HepG2 (cell line): ENCODE measurements around the gene CLEC16A. TPM values are rescaled to one million over a fixed set of nuclear protein-coding genes. Genes with fewer than 3 reads are reported as not detected.
A peak's percentile ranks its signal among the peaks of the same experiment; 100 is the strongest.

Source experiments
- ATAC-seq: fragments of 200-7000 bp; cut with Tn5 transposase; 3 replicates; pipeline ENCODE4 v1.9.1; 2020; ENCODE audit warnings: mild to moderate bottlenecking, moderate library complexity
- BruUV-seq: library from RNA; stranded (reverse); fragments of 400-500 nt; replicated peaks from 2 replicates; lab custom pipeline; 2021; lab: Mats Ljungman, UMichigan
- CTCF ChIA-PET: fragments of 300-600 bp; formaldehyde crosslinking; extraction: SDS; loops from one replicate; lab custom pipeline; 2021; ENCODE audit warnings: low total read pairs, inconsistent platforms, low intra/inter-chr PET ratio; lab: Yijun Ruan, JAX
- POLR2A ChIA-PET: fragments of 350-600 bp; sonication (Branson Sonifier 250); formaldehyde crosslinking; loops from one replicate; lab custom pipeline; 2020; ENCODE audit warnings: antibody characterized with exemption, inconsistent platforms; lab: Yijun Ruan, JAX
- DNase-seq: peaks from one replicate; pipeline ENCODE4 v3.0.0-alpha.2; 2015; ENCODE audit warnings: low spot score
- FAIRE-seq: peaks from 3 replicates; lab custom pipeline; 2011; peaks lifted over from hg19 to GRCh38; lab: Jason Lieb, UNC
- H2AFZ ChIP-seq: one replicate; pipeline ENCODE4 v1.6.1; 2011; ENCODE audit warnings: low read length, inconsistent platforms
- H3K27ac ChIP-seq: fragments of 300-600 bp; 3 replicates; pipeline ENCODE4 v1.8.0; 2011; ENCODE audit warnings: mixed run types, mild to moderate bottlenecking, mixed read lengths, low read length, inconsistent platforms; ENCODE audit not compliant: insufficient read depth; ENCODE audit errors: extremely low read length
- H3K27me3 ChIP-seq, 2 experiments: fragments of 200-600 bp in 1 of 2; 2 replicates in 1 of 2; 3 replicates in 1 of 2; pipeline versions ENCODE4 v1.6.0 to v1.8.0; 2011; ENCODE audit warnings: low read length in 2 of 2, mild to moderate bottlenecking in 2 of 2, moderate library complexity in 2 of 2, inconsistent platforms in 1 of 2; ENCODE audit not compliant: insufficient read depth in 2 of 2, control insufficient read depth in 1 of 2
- H3K36me3 ChIP-seq, 2 experiments: fragments of 200-600 bp in 1 of 2; replicated peaks in 1 of 2; 2 replicates in 1 of 2; 3 replicates in 1 of 2; pipeline versions ENCODE4 v1.5.1 to v1.8.0; 2011; ENCODE audit warnings: low read length in 2 of 2, inconsistent platforms in 1 of 2; ENCODE audit not compliant: insufficient read depth in 2 of 2, control insufficient read depth in 1 of 2
- H3K4me1 ChIP-seq: 2 replicates; pipeline ENCODE4 v1.5.1; 2012; ENCODE audit warnings: low read length, inconsistent platforms; ENCODE audit not compliant: insufficient read depth
- H3K4me2 ChIP-seq: 2 replicates; pipeline ENCODE4 v1.6.0; 2011; ENCODE audit warnings: low read depth, low read length, inconsistent platforms
- H3K4me3 ChIP-seq, 3 experiments: fragments of 200-600 bp in 1 of 3; sonication (generic), shearing (Covaris generic) in 1 of 3; replicated peaks in 1 of 3; 2 replicates each; pipeline ENCODE4 v1.5.1; 2011 to 2016; ENCODE audit warnings: low read length in 3 of 3, inconsistent platforms in 2 of 3, low read depth in 2 of 3, mild to moderate bottlenecking in 2 of 3, control low read depth in 1 of 3, mixed read lengths in 1 of 3; ENCODE audit not compliant: insufficient read depth in 1 of 3
- H3K79me2 ChIP-seq: one replicate; pipeline ENCODE4 v1.6.1; 2011; ENCODE audit warnings: low read length, inconsistent platforms; ENCODE audit not compliant: insufficient read depth
- H3K9ac ChIP-seq: 2 replicates; pipeline ENCODE4 v1.6.0; 2011; ENCODE audit warnings: mild to moderate bottlenecking, low read depth, low read length, inconsistent platforms; ENCODE audit not compliant: insufficient read depth
- H3K9me3 ChIP-seq: 2 replicates; pipeline ENCODE4 v1.5.1; 2012; ENCODE audit warnings: mild to moderate bottlenecking, low read length
- H4K20me1 ChIP-seq: 2 replicates; pipeline ENCODE4 v1.6.0; 2011; ENCODE audit warnings: inconsistent platforms, mild to moderate bottlenecking, low read length, moderate library complexity; ENCODE audit not compliant: insufficient read depth
- KAT8 ChIP-seq: IDR thresholded peaks from 2 replicates; pipeline ENCODE4 v1.6.1; 2016; ENCODE audit warnings: missing genetic modification reagents, missing compliant biosample characterization
- MXD3 ChIP-seq: IDR thresholded peaks from 2 replicates; pipeline ENCODE4 v1.6.1; 2016; ENCODE audit warnings: mild to moderate bottlenecking, missing biosample characterization, missing genetic modification reagents
- NFATC3 ChIP-seq: sonication (generic); formaldehyde crosslinking; IDR thresholded peaks from 2 replicates; pipeline ENCODE4 v1.5.1; 2020; ENCODE audit warnings: mild to moderate bottlenecking, missing genetic modification reagents
- NFKBIZ ChIP-seq: IDR thresholded peaks from 2 replicates; pipeline ENCODE4 v1.6.1; 2018; ENCODE audit warnings: missing genetic modification reagents, missing compliant biosample characterization
- RXRA ChIP-seq: sonication (generic); formaldehyde crosslinking; IDR thresholded peaks from 2 replicates; pipeline ENCODE4 v1.5.1; 2020; ENCODE audit warnings: missing genetic modification reagents
- ZNF256 ChIP-seq: sonication (generic); formaldehyde crosslinking; conservative IDR thresholded peaks from 2 replicates; pipeline ENCODE4 v1.4.0; 2020; ENCODE audit warnings: missing genetic modification reagents
- ZNF263 ChIP-seq: sonication (generic); formaldehyde crosslinking; IDR thresholded peaks from 2 replicates; pipeline ENCODE4 v1.4.0; 2020; ENCODE audit warnings: missing genetic modification reagents
- ZNF574 ChIP-seq: sonication (generic); formaldehyde crosslinking; IDR thresholded peaks from 2 replicates; pipeline ENCODE4 v1.4.0; 2020; ENCODE audit warnings: missing genetic modification reagents
- ZNF609 ChIP-seq: sonication (generic); formaldehyde crosslinking; IDR thresholded peaks from 2 replicates; pipeline ENCODE4 v1.4.0; 2020; ENCODE audit warnings: mild to moderate bottlenecking, missing genetic modification reagents, borderline replicate concordance
- ZNF704 ChIP-seq: sonication (generic); formaldehyde crosslinking; IDR thresholded peaks from 2 replicates; pipeline ENCODE4 v1.8.1; 2023; ENCODE audit warnings: mild to moderate bottlenecking, inconsistent platforms, moderate library complexity, missing genetic modification reagents, borderline replicate concordance
- WGBS: methylation state at CpG from one replicate; pipeline ENCODE4 v1.1.6; 2017; ENCODE audit warnings: low lambda C conversion rate; 5-methylcytosine and 5-hydroxymethylcytosine counted together
- in situ Hi-C: cut with HindIII; loops from 2 replicates; pipeline ENCODE4 v1.10.0; 2017; ENCODE audit warnings: low pct_unique_long_range_greater_than_20kb; ENCODE audit not compliant: extremely low pct_ligation_motif_present
- intact Hi-C: fragments of 100-400 bp; cut with micrococcal nuclease; formaldehyde crosslinking; loops from one replicate; pipeline ENCODE4 v1.10.0; 2022; ENCODE audit not compliant: unreplicated experiment
- polyA plus RNA-seq, 8 experiments: library from polyadenylated mRNA; depleted of rRNA in 3 of 8; stranded (reverse) in 7 of 8; unstranded in 1 of 8; fragments of >200 nt; fragmentation: Illumina TruSeq in 4 of 8; extraction: Trizol in 4 of 8; gene quantifications; 2 replicates each; pipeline versions ENCODE4 v1.2.1 to v1.2.3, GENCODE V29; 2011 to 2016; ENCODE audit warnings: low read depth in 4 of 8, missing spikeins in 1 of 8, mixed read lengths in 1 of 8; ENCODE audit not compliant: insufficient read depth in 1 of 8
- total RNA-seq, 5 experiments: library from RNA; depleted of rRNA; stranded (reverse); fragments of >200 nt; fragmentation: Illumina TruSeq; extraction: Trizol; gene quantifications; 2 replicates each; pipeline ENCODE4 v1.2.3, GENCODE V29; 2016; ENCODE audit warnings: low read depth in 1 of 5

CLEC16A gene
- total and polyA plus RNA-seq, 2 of the 13 experiments (the other 11 are each of a cell fraction or from before 2014, with no cell fraction given), result 8.5 to 10.3 TPM

- TF ChIP-seq ZNF609 (CRISPR knock-in tag) (no peak), KAT8 (no peak)
Measured at GRCh38 chr16:10961231-10961630, 16.9 kb downstream of the CLEC16A start (continued).

GRCh38 chr16:10964039-10964890, 19.9 kb downstream of the CLEC16A start:
- H3K36me3 ChIP-seq, result peaks cover 12 to 21% of the 10 kb centered on the region in 2 experiments
- ChIA-PET CTCF (interaction anchor here (0.8 to 2.3 kb wide), 5 partner anchors 8 to 442 kb away, joined by 3 to 16 read pairs (median 12); partner anchors contain the start of gene SOCS1), POLR2A (interaction anchor here (2.0 to 2.7 kb wide), 2 partner anchors 22 to 291 kb away, joined by 5 to 17 read pairs; partner anchors contain the start of genes DEXI and SOCS1)
- H3K4me2 ChIP-seq, result peak overlapping the region; percentile 64
- 0 out of 2 replicates have a peak overlapping the region, but pooled peaks have one; percentile 1 for H3K9ac ChIP-seq
- peaks cover 14% of the 10 kb centered on the region for H3K4me1 ChIP-seq
- FAIRE-seq, result peak; percentile 98
- no peak overlapping the region for H3K4me3 ChIP-seq
- H3K27me3 ChIP-seq, result no peaks in the 10 kb centered on the region
- peak; percentile 96 for ATAC-seq
- DNase-seq, result peak; percentile 74
- intact Hi-C loops (loop anchor here (2.0 to 5.0 kb wide), 2 partner anchors 433 to 568 kb away; no protein-coding TSS in a partner anchor), in situ Hi-C loops (loop anchor here (10.0 kb wide), 1 partner anchor 401 kb away; no protein-coding TSS in a partner anchor)
- WGBS, result 45% methylated on average over 20 of the region's 20 CpGs
- H3K27ac ChIP-seq, result no peak overlapping the region
- H3K79me2 ChIP-seq, result no peaks in the 10 kb centered on the region
- H4K20me1 ChIP-seq, result no peaks in the 10 kb centered on the region; the same call in 1 of the 2 replicates
- H3K9me3 ChIP-seq, result no peaks in the 10 kb centered on the region
- BruUV-seq, result no TSS peak
- H2AFZ ChIP-seq, result no peak overlapping the region
- peak; percentile 75 for TF ChIP-seq ZNF574 (CRISPR knock-in tag)
- peak; percentile 40; the same call in 1 of the 2 replicates for TF ChIP-seq ZNF263 (CRISPR knock-in tag)
- 0 out of 2 replicates have a peak, but pooled peaks have one; percentile 50 for TF ChIP-seq NFATC3
- TF ChIP-seq NFKBIZ (CRISPR knock-in tag), result peak; percentile 52; the same call in 1 of the 2 replicates
- TF ChIP-seq ZNF704 (CRISPR knock-in tag), result 0 out of 2 replicates have a peak, but pooled peaks have one; percentile 84
- TF ChIP-seq RXRA (CRISPR knock-in tag), result peak; percentile 56
- TF ChIP-seq MXD3 (CRISPR knock-in tag), result 0 out of 2 replicates have a peak, but pooled peaks have one; percentile 39
- 0 out of 2 replicates have a peak, but pooled peaks have one; percentile 47 for TF ChIP-seq ZNF256 (CRISPR knock-in tag)
